Spleen (tissue), 11 donors: ENCODE measurements around the gene PSMB1. TPM values are rescaled to one million over a fixed set of nuclear protein-coding genes. Genes with fewer than 3 reads are reported as not detected.

ENCODE experiments used
- DNase-seq: peaks from one replicate; pipeline ENCODE4 v3.0.0-alpha.2; 2020
- H3K27ac ChIP-seq, 8 donors: fragments of 200-600 bp; sonication (generic) in 7 of 8; 1 replicate in 4 of 8; 2 replicates in 4 of 8; pipeline versions ENCODE4 v1.5.0 to v1.8.0; 2016 to 2021; ENCODE audit warnings: inconsistent platforms in 4 of 8, mild to moderate bottlenecking in 4 of 8, moderate library complexity in 1 of 8
- H3K27me3 ChIP-seq, 7 donors: fragments of 200-600 bp; sonication (generic) in 6 of 7; replicated peaks in 1 of 7; 1 replicate in 4 of 7; 2 replicates in 3 of 7; pipeline versions ENCODE4 v1.5.0 to v1.8.0; 2016 to 2021; ENCODE audit warnings: inconsistent platforms in 3 of 7, mild to moderate bottlenecking in 1 of 7
- H3K36me3 ChIP-seq, 6 donors: fragments of 200-600 bp; sonication (generic) in 5 of 6; 1 replicate in 4 of 6; 2 replicates in 2 of 6; pipeline versions ENCODE4 v1.5.0 to v1.8.0; 2016 to 2021; ENCODE audit warnings: inconsistent platforms in 2 of 6
- H3K4me1 ChIP-seq, 6 donors: fragments of 200-600 bp; sonication (generic) in 5 of 6; 1 replicate in 3 of 6; 2 replicates in 3 of 6; pipeline versions ENCODE4 v1.5.0 to v1.8.0; 2016 to 2021; ENCODE audit warnings: inconsistent platforms in 3 of 6
- H3K4me3 ChIP-seq, 8 donors: fragments of 200-600 bp; sonication (generic) in 7 of 8; 1 replicate in 4 of 8; 2 replicates in 4 of 8; pipeline versions ENCODE4 v1.5.0 to v1.8.0; 2016 to 2021; ENCODE audit warnings: inconsistent platforms in 4 of 8, mild to moderate bottlenecking in 4 of 8, moderate library complexity in 2 of 8
- H3K9me3 ChIP-seq, 8 donors: fragments of 200-600 bp; sonication (generic) in 7 of 8; 1 replicate in 4 of 8; 2 replicates in 4 of 8; pipeline versions ENCODE4 v1.5.0 to v1.8.0; 2016 to 2021; ENCODE audit warnings: inconsistent platforms in 4 of 8
- CTCF ChIP-seq, 11 experiments: fragments of 200-600 bp in 7 of 11; fragments of 450-650 bp in 4 of 11; sonication (generic) in 4 of 11; IDR thresholded peaks in 8 of 11; conservative IDR thresholded peaks in 3 of 11; 1 replicate in 7 of 11; 2 replicates in 4 of 11; pipeline versions ENCODE4 v1.4.0 to v1.8.0; 2016 to 2021; ENCODE audit warnings: antibody characterized with exemption in 11 of 11, inconsistent platforms in 4 of 11, mild to moderate bottlenecking in 1 of 11
- POLR2A ChIP-seq, 3 donors: fragments of 450-650 bp; IDR thresholded peaks; one replicate each; pipeline ENCODE4 v1.5.1; 2017; ENCODE audit warnings: antibody characterized with exemption in 3 of 3, mild to moderate bottlenecking in 1 of 3
- POLR2AphosphoS5 ChIP-seq, 3 donors: sonication (generic); formaldehyde crosslinking; IDR thresholded peaks; one replicate each; pipeline ENCODE4 v1.5.1; 2017; ENCODE audit warnings: antibody characterized with exemption in 3 of 3
- WGBS, 5 donors: extraction: QIAGEN DNeasy Blood & Tissue Kit in 3 of 5; methylation state at CpG; one replicate each; pipeline versions ENCODE4 v1.1.5 to v1.1.7; 2013 to 2018; 5-methylcytosine and 5-hydroxymethylcytosine counted together
- intact Hi-C: fragments of 100-400 bp; cut with DNase I; formaldehyde crosslinking; loops from one replicate; pipeline ENCODE4 v1.15.0; 2023; ENCODE audit warnings: low total_unique reads
- polyA plus RNA-seq, 3 donors: library from polyadenylated mRNA; stranded (reverse); fragments of 200-250 nt; gene quantifications; one replicate each; pipeline ENCODE4 v1.2.1, GENCODE V29; 2013
- total RNA-seq, 7 donors: library from RNA; depleted of rRNA in 3 of 7; stranded (reverse); fragments of >200 nt in 3 of 7; fragmentation: NEBNext Ultra II Directional in 4 of 7; extraction: Animal tissue kit (Norgen Biotek cat#: 25700) in 4 of 7; gene quantifications; one replicate each; pipeline versions ENCODE4 v1.1.0 to v1.2.1, GENCODE V29; 2016 to 2021
- donor health status: healthy with polysubstance abuse.
- donor health status: DM: no; HTN: no; CAD: no; lungs with moderate emphysema.
- donor health status: DM: no; HTN: no; CAD: no.
- donor health status: Bipolar disorder and iron deficiency.
- donor health status: healthy.
- donor health status: DM: no; HTN: no; CAD: no.
- donor health status: DM: yes; HTN: yes; CAD: no.

The PSMB1 gene
- total and polyA plus RNA-seq, 10 donors = 98.8 to 257 (median 131) TPM

DNA sequence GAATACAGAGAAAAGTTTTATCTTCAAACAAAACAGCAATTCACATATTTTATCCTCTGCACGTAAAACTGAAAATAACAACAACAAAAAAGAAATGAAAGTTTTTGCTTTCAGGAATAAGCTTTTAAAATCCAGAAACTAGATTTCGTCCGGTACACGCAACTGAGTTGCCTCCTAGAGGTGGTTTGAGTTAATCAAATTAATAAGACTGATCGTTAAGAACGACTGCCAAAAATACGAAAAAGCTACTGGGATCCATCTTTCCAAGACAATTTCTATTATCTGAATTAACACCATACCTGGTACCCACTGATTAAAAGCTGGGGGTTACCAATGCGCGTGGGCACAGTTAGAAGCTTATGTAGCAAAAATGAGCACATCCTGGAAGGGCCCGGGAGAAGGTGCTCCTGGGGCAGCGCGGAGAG, 30.7 kb upstream of the PSMB1 start:
- H3K36me3 ChIP-seq = peaks cover 0 to 45% (median 37%) of the 10 kb centered on the region in 6 donors
- 0 to 1% (median 1%) methylated on average over 12 of the region's 12 CpGs for WGBS, 5 donors
- intact Hi-C loops = no loop called here
- H3K27ac ChIP-seq = peak overlapping the region; percentile 66 to 96 (median 94)
- H3K27me3 ChIP-seq = no peaks in the 10 kb centered on the region
- TF ChIP-seq POLR2AphosphoS5 (IDR thresholded peaks at IDR 0.05) (no peak), CTCF (IDR thresholded peaks at IDR 0.05 in 8 of 11, conservative IDR thresholded peaks at IDR 0.05 in 3 of 11) (no peak), POLR2A (IDR thresholded peaks at IDR 0.05) (no peak)
- peaks cover 6 to 42% (median 22%) of the 10 kb centered on the region in 6 donors for H3K4me1 ChIP-seq
- DNase-seq = no peak
- H3K9me3 ChIP-seq = no peaks in the 10 kb centered on the region
- peak overlapping the region; percentile 78 to 100 (median 94) for H3K4me3 ChIP-seq

GRCh38 chr6:170578909-170579308, 25.8 kb upstream of the PSMB1 start:
- no peaks in the 10 kb centered on the region for H3K9me3 ChIP-seq
- TF ChIP-seq POLR2A (IDR thresholded peaks at IDR 0.05) (no peak), POLR2AphosphoS5 (IDR thresholded peaks at IDR 0.05) (peak in 1 of 3 donors; percentile 9), CTCF (IDR thresholded peaks at IDR 0.05 in 8 of 11, conservative IDR thresholded peaks at IDR 0.05 in 3 of 11) (no peak)
- H3K4me3 ChIP-seq = no peak overlapping the region
- no peak overlapping the region for H3K27ac ChIP-seq
- H3K27me3 ChIP-seq = no peaks in the 10 kb centered on the region
- peaks cover 6 to 27% (median 13%) of the 10 kb centered on the region in 6 donors for H3K4me1 ChIP-seq
- intact Hi-C loops = no loop called here
- no peak for DNase-seq
- H3K36me3 ChIP-seq = peaks cover 0 to 93% (median 74%) of the 10 kb centered on the region in 6 donors

DNA sequence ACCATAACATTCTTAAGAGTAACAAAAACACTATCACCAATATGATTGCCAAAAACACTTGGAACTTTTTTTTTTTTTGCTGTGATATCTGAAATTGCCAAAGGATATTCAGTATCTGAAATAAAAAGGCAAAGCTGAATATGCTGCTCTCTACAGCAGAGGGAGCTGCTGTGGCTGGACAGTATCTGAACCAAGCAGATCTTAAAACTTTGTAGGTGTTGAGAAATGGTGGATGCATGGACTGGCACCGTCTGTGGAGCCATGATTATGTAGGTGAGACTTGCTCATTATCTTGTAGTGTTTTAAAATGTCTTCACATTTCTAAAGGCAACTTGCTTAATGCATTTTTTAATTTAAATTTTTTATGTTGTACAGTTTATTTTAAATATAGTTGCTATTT, 22.1 kb upstream of the PSMB1 start:
- Histone ChIP-seq H3K4me3 (no peak overlapping the region), H3K36me3 (peaks cover 6 to 100% (median 85%) of the 10 kb centered on the region in 6 donors), H3K27me3 (no peaks in the 10 kb centered on the region), H3K9me3 (no peaks in the 10 kb centered on the region), H3K27ac (no peak overlapping the region), H3K4me1 (peaks cover 0 to 3% (median 0%) of the 10 kb centered on the region in 6 donors)
- no peak for DNase-seq
- 79 to 94% (median 90%) methylated on average over 1 of the region's 1 CpG for WGBS, 5 donors
- intact Hi-C loops = no loop called here
- TF ChIP-seq POLR2AphosphoS5 (IDR thresholded peaks at IDR 0.05) (no peak), CTCF (IDR thresholded peaks at IDR 0.05 in 8 of 11, conservative IDR thresholded peaks at IDR 0.05 in 3 of 11) (no peak), POLR2A (IDR thresholded peaks at IDR 0.05) (no peak)

DNA sequence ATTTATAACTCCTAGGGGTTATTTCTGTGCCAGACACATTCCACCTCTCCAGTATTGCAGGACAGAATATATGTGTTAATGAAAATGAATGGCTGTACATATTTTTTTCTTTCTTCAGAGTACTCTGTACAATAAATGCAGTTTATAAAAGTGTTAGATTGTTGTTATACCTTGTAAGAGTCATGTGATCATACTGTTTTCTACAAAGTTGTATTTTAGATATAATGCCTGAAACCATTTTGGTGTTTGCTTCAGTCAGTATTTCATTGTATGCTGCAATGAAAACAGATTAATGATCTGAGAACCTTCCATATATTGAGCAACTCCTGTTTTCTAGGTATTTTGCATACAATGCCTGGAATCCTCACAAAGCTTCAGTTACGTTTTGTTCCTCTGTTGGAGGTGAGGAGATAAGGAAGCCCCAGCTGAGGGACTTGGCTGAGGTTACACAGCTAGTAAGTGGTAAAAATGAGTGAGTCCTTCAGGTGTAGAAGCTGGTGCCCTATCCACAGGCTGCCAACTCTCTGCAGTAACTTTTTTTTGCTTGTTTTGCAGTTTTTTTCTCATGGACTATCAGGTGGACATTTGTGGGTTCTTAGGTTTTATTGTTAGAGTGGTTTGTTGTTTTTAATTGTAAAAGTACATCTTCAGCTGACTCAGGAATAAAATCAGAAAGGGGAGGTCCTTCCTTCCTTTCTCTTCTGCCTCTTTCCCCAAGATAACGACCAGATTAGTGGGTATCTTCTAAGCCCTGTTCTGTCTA, 19.8 kb upstream of the PSMB1 start:
- TF ChIP-seq POLR2A (IDR thresholded peaks at IDR 0.05) (no peak), CTCF (IDR thresholded peaks at IDR 0.05 in 8 of 11, conservative IDR thresholded peaks at IDR 0.05 in 3 of 11) (no peak), POLR2AphosphoS5 (IDR thresholded peaks at IDR 0.05) (no peak)
- intact Hi-C loops = no loop called here
- no peaks in the 10 kb centered on the region for H3K9me3 ChIP-seq
- no peak overlapping the region for H3K4me3 ChIP-seq
- 57 to 88% (median 71%) methylated on average over 2 of the region's 2 CpGs for WGBS, 5 donors
- peaks cover 6 to 100% (median 87%) of the 10 kb centered on the region in 6 donors for H3K36me3 ChIP-seq
- H3K27ac ChIP-seq = no peak overlapping the region
- H3K27me3 ChIP-seq = no peaks in the 10 kb centered on the region
- H3K4me1 ChIP-seq = peaks cover 0 to 3% (median 0%) of the 10 kb centered on the region in 6 donors
- DNase-seq = no peak
